SK-N-SH (cell line): Measurements from ENCODE around the gene STYXL2. TPM values are rescaled to one million over a fixed set of nuclear protein-coding genes. Genes with fewer than 3 reads are reported as not detected.

Experiments
- CTCF ChIA-PET: fragments of 300-600, 350-600 bp; formaldehyde crosslinking; extraction: SDS; loops from one replicate; lab custom pipeline; 2021; lab: Yijun Ruan, JAX
- POLR2A ChIA-PET: fragments of 350-600 bp; sonication (Branson Sonifier 250); formaldehyde crosslinking; extraction: SDS; loops from one replicate; lab custom pipeline; 2020; ENCODE audit warnings: antibody characterized with exemption, inconsistent platforms; lab: Yijun Ruan, JAX
- DNase-seq: peaks from one replicate; pipeline ENCODE4 v3.0.0; 2012
- H2AFZ ChIP-seq: fragments of 200-600 bp; sonication (generic); 2 replicates; pipeline ENCODE4 v1.8.1; 2016; ENCODE audit warnings: antibody characterized with exemption, mild to moderate bottlenecking, low read depth
- H3F3A ChIP-seq: fragments of 200-600 bp; sonication (generic); replicated peaks from 2 replicates; pipeline ENCODE3; 2016; ENCODE audit warnings: antibody characterized with exemption, mild to moderate bottlenecking; ENCODE audit not compliant: insufficient read depth
- H3K27ac ChIP-seq, 2 experiments: fragments of 200-500 bp in 1 of 2; fragments of 200-600 bp in 1 of 2; sonication (Bioruptor generic) in 1 of 2; sonication (generic), shearing (Covaris generic) in 1 of 2; 2 replicates each; pipeline versions ENCODE4 v1.5.1 to v1.6.1; 2014 to 2016; ENCODE audit warnings: low read depth in 2 of 2, inconsistent platforms in 1 of 2, low read length in 1 of 2, mild to moderate bottlenecking in 1 of 2, mixed read lengths in 1 of 2
- H3K27me3 ChIP-seq: fragments of 200-600 bp; sonication (generic), shearing (Covaris generic); 2 replicates; pipeline ENCODE4 v1.6.1; 2016; ENCODE audit warnings: mixed run types; ENCODE audit not compliant: insufficient read depth
- H3K36me3 ChIP-seq, 2 experiments: fragments of 200-500 bp in 1 of 2; fragments of 200-600 bp in 1 of 2; sonication (Bioruptor generic) in 1 of 2; sonication (generic) in 1 of 2; replicated peaks in 1 of 2; 2 replicates each; pipeline versions ENCODE3 to v1.5.1; 2014 to 2016; ENCODE audit warnings: low read length in 1 of 2, mild to moderate bottlenecking in 1 of 2; ENCODE audit not compliant: insufficient read depth in 2 of 2, control insufficient read depth in 1 of 2
- H3K4me1 ChIP-seq, 2 experiments: fragments of 200-500 bp in 1 of 2; fragments of 200-600 bp in 1 of 2; sonication (Bioruptor generic) in 1 of 2; sonication (generic), shearing (Covaris generic) in 1 of 2; 2 replicates each; pipeline versions ENCODE4 v1.5.1 to v1.6.1; 2014 to 2016; ENCODE audit warnings: low read depth in 1 of 2, low read length in 1 of 2, mixed run types in 1 of 2; ENCODE audit not compliant: insufficient read depth in 2 of 2, control insufficient read depth in 1 of 2
- H3K4me2 ChIP-seq: fragments of 200-600 bp; sonication (generic), shearing (Covaris generic); 2 replicates; pipeline ENCODE4 v1.6.1; 2017; ENCODE audit warnings: mixed run types
- H3K4me3 ChIP-seq, 2 experiments: fragments of 200-500 bp in 1 of 2; fragments of 200-600 bp in 1 of 2; sonication (Bioruptor generic) in 1 of 2; sonication (generic), shearing (Covaris generic) in 1 of 2; 2 replicates each; pipeline versions ENCODE4 v1.5.1 to v1.8.1; 2014 to 2016; ENCODE audit warnings: low read depth in 2 of 2, inconsistent platforms in 1 of 2, low read length in 1 of 2, mild to moderate bottlenecking in 1 of 2, mixed read lengths in 1 of 2, moderate library complexity in 1 of 2
- H3K79me2 ChIP-seq: fragments of 200-600 bp; sonication (generic); 2 replicates; pipeline ENCODE4 v1.8.1; 2017; ENCODE audit warnings: mild to moderate bottlenecking; ENCODE audit not compliant: insufficient read depth
- H3K9ac ChIP-seq: fragments of 200-600 bp; sonication (generic); 2 replicates; pipeline ENCODE4 v1.6.1; 2017; ENCODE audit warnings: mixed run types
- H3K9me2 ChIP-seq: fragments of 200-600 bp; sonication (generic); 2 replicates; pipeline ENCODE4 v1.6.1; 2017; ENCODE audit warnings: mixed run types
- H3K9me3 ChIP-seq: fragments of 200-600 bp; sonication (generic); 2 replicates; pipeline ENCODE4 v1.6.1; 2017; ENCODE audit warnings: mixed run types, mild to moderate bottlenecking, moderate library complexity
- H4K20me1 ChIP-seq: fragments of 200-600 bp; sonication (generic); 2 replicates; pipeline ENCODE4 v1.6.1; 2017; ENCODE audit warnings: mild to moderate bottlenecking, mixed run types; ENCODE audit not compliant: insufficient read depth
- CTCF ChIP-seq: fragments of 200-600 bp; sonication (generic); IDR thresholded peaks from 2 replicates; pipeline ENCODE4 v1.6.1; 2017; ENCODE audit warnings: antibody characterized with exemption, mild to moderate bottlenecking, moderate library complexity
- EP300 ChIP-seq, 2 experiments: IDR thresholded peaks; 2 replicates each; pipeline versions ENCODE4 v1.4.0 to v1.6.1; 2012; ENCODE audit warnings: borderline replicate concordance in 1 of 2, low read depth in 1 of 2, low read length in 1 of 2
- EZH2phosphoT487 ChIP-seq: fragments of 200-600 bp; sonication (generic); IDR thresholded peaks from 2 replicates; pipeline ENCODE4 v1.6.1; 2017; ENCODE audit warnings: low read depth, mixed run types, mild to moderate bottlenecking, antibody characterized with exemption, moderate library complexity, borderline replicate concordance
- FOSL2 ChIP-seq: IDR thresholded peaks from 2 replicates; pipeline ENCODE4 v1.4.0; 2012; ENCODE audit warnings: low read depth, mild to moderate bottlenecking, moderate library complexity, borderline replicate concordance
- GABPA ChIP-seq: IDR thresholded peaks from 2 replicates; pipeline ENCODE4 v1.4.0; 2012; ENCODE audit warnings: low read depth, mild to moderate bottlenecking
- GATA2 ChIP-seq: sonication (generic); formaldehyde crosslinking; IDR thresholded peaks from 2 replicates; pipeline ENCODE4 v1.5.0; 2020; ENCODE audit warnings: mild to moderate bottlenecking, missing genetic modification reagents
- MAX ChIP-seq: IDR thresholded peaks from 2 replicates; pipeline ENCODE4 v1.4.0; 2012; ENCODE audit warnings: low read depth
- MEF2A ChIP-seq: IDR thresholded peaks from 2 replicates; pipeline ENCODE4 v1.4.0; 2012; ENCODE audit warnings: low read depth, borderline replicate concordance
- MXI1 ChIP-seq: IDR thresholded peaks from 2 replicates; pipeline ENCODE4 v1.6.1; 2012; ENCODE audit warnings: mild to moderate bottlenecking, low read depth, low read length, improper control_type of control experiment
- NFIC ChIP-seq: IDR thresholded peaks from 2 replicates; pipeline ENCODE4 v1.4.0; 2012; ENCODE audit warnings: borderline replicate concordance
- NRF1 ChIP-seq: IDR thresholded peaks from 2 replicates; pipeline ENCODE4 v1.6.1; 2012; ENCODE audit warnings: low read depth, mild to moderate bottlenecking, low read length
- PBX3 ChIP-seq: IDR thresholded peaks from 2 replicates; pipeline ENCODE4; 2012
- POLR2AphosphoS5 ChIP-seq: IDR thresholded peaks from 2 replicates; pipeline ENCODE4 v1.6.1; 2012; ENCODE audit warnings: low read depth, low read length
- RAD21 ChIP-seq: IDR thresholded peaks from 2 replicates; pipeline ENCODE4 v1.6.1; 2012; ENCODE audit warnings: mild to moderate bottlenecking, low read length
- REST ChIP-seq: IDR thresholded peaks from 2 replicates; pipeline ENCODE4 v1.6.1; 2012; ENCODE audit warnings: mild to moderate bottlenecking, low read depth, low read length, moderate library complexity
- RFX5 ChIP-seq: IDR thresholded peaks from 2 replicates; pipeline ENCODE4 v1.6.1; 2012; ENCODE audit warnings: mild to moderate bottlenecking, improper control_type of control experiment, low read length
- RXRA ChIP-seq: IDR thresholded peaks from 2 replicates; pipeline ENCODE4 v1.4.0; 2012; ENCODE audit warnings: low read depth, mild to moderate bottlenecking, borderline replicate concordance
- SMC3 ChIP-seq: IDR thresholded peaks from 2 replicates; pipeline ENCODE4 v1.6.1; 2012; ENCODE audit warnings: low read depth, low read length, improper control_type of control experiment
- TCF12 ChIP-seq: IDR thresholded peaks from 2 replicates; pipeline ENCODE4 v1.4.0; 2012
- TEAD4 ChIP-seq: IDR thresholded peaks from 2 replicates; pipeline ENCODE4 v1.4.0; 2012; ENCODE audit warnings: mild to moderate bottlenecking, borderline replicate concordance; ENCODE audit not compliant: insufficient read depth
- USF2 ChIP-seq: fragments of 150-350 bp; IDR thresholded peaks from 2 replicates; pipeline ENCODE4 v1.6.1; 2017; ENCODE audit warnings: antibody characterized with exemption, low read length, low read depth, borderline replicate concordance
- YY1 ChIP-seq: IDR thresholded peaks from 2 replicates; pipeline ENCODE4 v1.4.0; 2012; ENCODE audit warnings: low read depth, mild to moderate bottlenecking
- ZBTB33 ChIP-seq: IDR thresholded peaks from 2 replicates; pipeline ENCODE4 v1.4.0; 2012; ENCODE audit warnings: low read depth, borderline replicate concordance
- WGBS: methylation state at CpG from one replicate; pipeline ENCODE4 v1.1.6; 2017; ENCODE audit warnings: low lambda C conversion rate; 5-methylcytosine and 5-hydroxymethylcytosine counted together
- polyA plus RNA-seq, 3 experiments: library from polyadenylated mRNA; depleted of rRNA; stranded (reverse); fragments of >200 nt; gene quantifications; 2 replicates each; pipeline ENCODE4 v1.2.3, GENCODE V29; 2012

Gene STYXL2
- polyA plus RNA-seq, 1 of the 3 experiments (the other 2 are of a cell fraction) = not detected

- ChIA-PET POLR2A (no interaction called here), CTCF (interaction anchor here (1.8 kb wide), 1 partner anchor 9 kb away, joined by 5 read pairs; no protein-coding TSS in a partner anchor)
- H3K4me1 ChIP-seq = peaks cover 0 to 4% of the 10 kb centered on the region in 2 experiments; a peak in 1 of 4 replicates
- H3K9me2 ChIP-seq = no peaks in the 10 kb centered on the region
- H3K4me2 ChIP-seq = 0 out of 2 replicates have a peak overlapping the region, but pooled peaks have one; percentile 21
- no peaks in the 10 kb centered on the region for H3K36me3 ChIP-seq
- no peak overlapping the region for H3K9ac ChIP-seq
- DNase-seq = peak; percentile 10
- no peaks in the 10 kb centered on the region for H4K20me1 ChIP-seq
- TF ChIP-seq NRF1 (no peak), PBX3 (peak; percentile 23; the same call in 1 of the 2 replicates), RFX5 (no peak), FOSL2 (no peak), EZH2phosphoT487 (no peak), USF2 (no peak), RAD21 (no peak), YY1 (no peak), RXRA (no peak), TEAD4 (0 out of 2 replicates have a peak, but pooled peaks have one; percentile 10), GATA2 (no peak), REST (no peak), POLR2AphosphoS5 (no peak), CTCF (no peak), NFIC (peak; percentile 50; the same call in 1 of the 2 replicates), EP300 (IDR thresholded peaks at IDR 0.05; ENCODE audit: borderline replicate concordance in 1 of 2, low read depth in 1 of 2, low read length in 1 of 2) (no peak), MXI1 (no peak), TCF12 (0 out of 2 replicates have a peak, but pooled peaks have one; percentile 27), MAX (no peak), SMC3 (no peak), ZBTB33 (no peak), MEF2A (no peak), GABPA (no peak)
- no peaks in the 10 kb centered on the region for H3F3A ChIP-seq
- no peak overlapping the region for H2AFZ ChIP-seq
- no peak overlapping the region for H3K27ac ChIP-seq
- H3K4me3 ChIP-seq = no peak overlapping the region
- H3K9me3 ChIP-seq = no peaks in the 10 kb centered on the region
- H3K79me2 ChIP-seq = no peaks in the 10 kb centered on the region
- 7% methylated on average over 5 of the region's 5 CpGs for WGBS
- no peaks in the 10 kb centered on the region for H3K27me3 ChIP-seq
Observed at GRCh38 chr1:167095368-167095767, 1.5 kb downstream of the STYXL2 start.
